Measurements from ENCODE around the gene CDH18. TPM values are rescaled to one million over a fixed set of nuclear protein-coding genes. Genes with fewer than 3 reads are reported as not detected.

Gene CDH18
- total RNA-seq, 4 donors from 2014 or later = not detected

DNA sequence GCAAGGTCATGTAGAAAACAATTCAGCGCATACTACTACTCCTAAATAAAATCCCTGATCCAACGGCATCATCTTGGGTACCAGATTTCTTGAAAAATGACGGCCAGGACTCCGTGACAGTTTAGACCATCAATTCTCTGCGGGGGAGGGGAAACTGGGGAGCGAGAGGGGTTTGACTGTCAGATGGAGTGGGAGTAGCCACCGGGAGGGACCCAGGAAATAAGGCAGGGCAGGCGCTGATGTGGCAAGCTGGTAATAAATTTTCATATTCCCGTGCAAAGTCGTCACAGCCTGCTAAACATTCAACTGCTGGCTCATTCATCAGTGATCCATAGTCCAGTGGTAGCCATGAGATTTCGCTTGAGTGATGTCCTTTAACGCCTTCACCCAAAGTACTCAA is 457 bp upstream of the CDH18 start:
- Histone ChIP-seq H3K4me1 (no peaks in the 10 kb centered on the region), H3K27ac (no peak overlapping the region), H3K36me3 (no peaks in the 10 kb centered on the region), H3K4me3 (no peak overlapping the region), H3K27me3 (no peaks in the 10 kb centered on the region), H3K9me3 (no peaks in the 10 kb centered on the region)
- DNase-seq = no peak
- no peak for TF ChIP-seq POLR2A (IDR thresholded peaks at IDR 0.05)
- no peak for TF ChIP-seq CTCF (IDR thresholded peaks at IDR 0.05)

DNA sequence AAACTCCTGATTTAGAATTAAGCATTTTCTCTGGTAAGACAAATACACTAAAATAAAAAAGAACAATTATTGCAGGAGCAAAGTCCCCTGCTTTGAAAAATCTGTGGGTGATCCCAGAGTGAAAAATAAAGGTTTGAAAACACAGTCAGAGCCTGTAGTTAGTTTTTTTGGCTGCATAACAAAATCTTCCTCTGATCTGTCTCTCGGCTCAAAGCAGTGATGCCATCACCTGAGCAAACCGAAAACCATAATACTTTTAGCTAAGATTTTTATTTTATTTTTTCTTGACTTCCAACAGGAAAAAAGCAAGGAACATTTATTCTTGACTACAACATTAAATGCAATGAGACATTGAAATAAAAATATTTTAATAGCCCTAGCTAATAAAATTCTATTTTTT is 1.2 kb downstream of the CDH18 start:
- Histone ChIP-seq H3K4me3 (no peak overlapping the region), H3K36me3 (no peaks in the 10 kb centered on the region), H3K27me3 (no peaks in the 10 kb centered on the region), H3K4me1 (no peaks in the 10 kb centered on the region), H3K27ac (no peak overlapping the region), H3K9me3 (no peaks in the 10 kb centered on the region)
- TF ChIP-seq CTCF (IDR thresholded peaks at IDR 0.05) (no peak), POLR2A (IDR thresholded peaks at IDR 0.05) (no peak)
- no peak for DNase-seq

- no peak for TF ChIP-seq POLR2A (IDR thresholded peaks at IDR 0.05)
- TF ChIP-seq CTCF (IDR thresholded peaks at IDR 0.05) = no peak
- Histone ChIP-seq H3K27me3 (no peaks in the 10 kb centered on the region), H3K4me1 (no peaks in the 10 kb centered on the region), H3K4me3 (no peak overlapping the region), H3K9me3 (no peaks in the 10 kb centered on the region), H3K27ac (no peak overlapping the region), H3K36me3 (no peaks in the 10 kb centered on the region)
- DNase-seq = no peak
Observed at GRCh38 chr5:19986031-19986619, 1.9 kb downstream of the CDH18 start.

DNA sequence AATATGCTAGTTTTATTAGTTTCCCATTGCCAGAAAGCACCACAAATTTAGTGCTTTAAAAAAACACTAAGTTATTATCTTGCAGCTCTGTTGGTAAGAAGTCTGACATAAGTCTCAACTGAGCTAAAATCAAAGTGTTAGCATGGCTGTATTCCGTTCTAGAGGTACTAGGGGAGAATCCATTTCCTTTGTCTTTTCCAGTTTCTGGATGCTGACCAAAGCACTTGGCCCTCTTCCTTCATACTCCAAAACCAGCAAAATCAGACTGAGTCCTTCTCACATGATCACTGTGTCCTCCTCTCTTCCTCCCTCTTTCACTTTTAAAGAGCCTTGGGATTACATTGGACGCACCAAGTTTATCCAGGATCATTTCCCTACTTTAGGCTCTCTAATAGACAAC is 9.5 kb downstream of the CDH18 start:
- Histone ChIP-seq H3K4me3 (no peak overlapping the region), H3K27me3 (no peaks in the 10 kb centered on the region), H3K27ac (no peak overlapping the region), H3K36me3 (no peaks in the 10 kb centered on the region), H3K4me1 (no peaks in the 10 kb centered on the region), H3K9me3 (peaks cover 0 to 4% (median 0%) of the 10 kb centered on the region in 4 donors)
- DNase-seq = no peak
- TF ChIP-seq POLR2A (IDR thresholded peaks at IDR 0.05) (no peak), CTCF (IDR thresholded peaks at IDR 0.05) (no peak)

DNA sequence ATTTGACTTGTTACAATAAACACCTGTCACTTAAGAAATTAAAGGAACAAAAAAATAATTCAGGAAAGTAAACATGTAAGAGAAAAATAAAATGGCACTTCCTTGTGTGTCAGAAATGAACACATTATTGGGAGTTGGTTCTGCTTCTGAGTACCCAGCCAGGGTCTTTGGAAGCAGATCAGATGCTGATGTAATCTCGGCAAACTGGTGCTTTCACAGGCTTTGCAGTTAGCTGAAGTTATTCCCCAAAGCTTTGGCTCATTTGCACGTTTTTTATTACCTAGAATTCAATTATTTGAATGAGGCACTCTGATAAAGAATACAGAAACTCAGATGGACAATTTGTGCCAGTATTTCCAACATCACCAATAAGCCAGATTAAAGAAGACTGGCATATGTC is 10.9 kb downstream of the CDH18 start:
- H3K36me3 ChIP-seq = no peaks in the 10 kb centered on the region
- H3K4me1 ChIP-seq = no peaks in the 10 kb centered on the region
- no peak overlapping the region for H3K4me3 ChIP-seq
- peaks cover 0 to 4% (median 0%) of the 10 kb centered on the region in 4 donors for H3K9me3 ChIP-seq
- no peaks in the 10 kb centered on the region for H3K27me3 ChIP-seq
- DNase-seq = no peak
- TF ChIP-seq CTCF (IDR thresholded peaks at IDR 0.05) (no peak), POLR2A (IDR thresholded peaks at IDR 0.05) (no peak)
- H3K27ac ChIP-seq = no peak overlapping the region

DNA sequence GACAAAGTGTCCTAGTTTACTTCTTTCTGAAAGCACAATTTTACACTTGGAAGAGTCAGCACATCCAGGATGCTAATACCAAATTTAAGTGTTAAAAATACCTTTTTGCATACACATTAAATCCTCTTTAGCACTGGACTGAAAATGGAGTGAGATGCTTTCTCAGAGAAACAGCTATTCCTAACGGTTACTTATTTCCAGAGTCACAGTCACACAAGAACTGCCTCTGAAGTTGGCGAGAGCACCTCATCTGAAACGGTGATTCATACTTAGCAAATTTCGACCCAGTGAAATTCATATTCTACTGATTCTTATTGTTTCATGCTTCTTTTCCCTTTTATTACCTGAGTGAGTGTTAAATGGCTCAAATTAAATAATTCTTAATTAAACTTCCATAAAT is 12.2 kb downstream of the CDH18 start:
- Histone ChIP-seq H3K27me3 (no peaks in the 10 kb centered on the region), H3K4me1 (no peaks in the 10 kb centered on the region), H3K27ac (no peak overlapping the region), H3K9me3 (peaks cover 0 to 4% (median 0%) of the 10 kb centered on the region in 4 donors), H3K36me3 (no peaks in the 10 kb centered on the region), H3K4me3 (no peak overlapping the region)
- TF ChIP-seq POLR2A (IDR thresholded peaks at IDR 0.05) (no peak), CTCF (IDR thresholded peaks at IDR 0.05) (no peak)
- DNase-seq = no peak
